HFFc6 (cell line): ENCODE data around the gene GPSM1. TPM values are rescaled to one million over a fixed set of nuclear protein-coding genes. Genes with fewer than 3 reads are reported as not detected.

Experiments
- DNase-seq: peaks from one replicate; pipeline ENCODE4 v3.0.0-alpha.2; 2018
- H3K27ac Mint-ChIP-seq: 2 replicates; pipeline ENCODE4 v1.8.0; 2020; ENCODE audit warnings: mild to moderate bottlenecking, mixed read lengths
- H3K27me3 Mint-ChIP-seq: 2 replicates; pipeline ENCODE4 v1.8.0; 2021; ENCODE audit warnings: mild to moderate bottlenecking, moderate library complexity, mixed read lengths; ENCODE audit not compliant: insufficient read depth
- H3K36me3 Mint-ChIP-seq: 2 replicates; pipeline ENCODE4 v1.8.0; 2021; ENCODE audit warnings: low read depth, mixed read lengths
- H3K4me1 Mint-ChIP-seq: 2 replicates; pipeline ENCODE4 v1.8.0; 2020; ENCODE audit warnings: low read depth, mixed read lengths
- H3K4me3 Mint-ChIP-seq: 2 replicates; pipeline ENCODE4 v1.8.0; 2020; ENCODE audit warnings: mild to moderate bottlenecking, moderate library complexity, mixed read lengths
- H3K9me3 Mint-ChIP-seq: 2 replicates; pipeline ENCODE4 v1.8.0; 2020; ENCODE audit warnings: mild to moderate bottlenecking, mixed read lengths
- CTCF ChIP-seq: fragments of 200-600 bp; sonication (generic); IDR thresholded peaks from 2 replicates; pipeline ENCODE4 v1.5.0; 2021; ENCODE audit warnings: antibody characterized with exemption, mild to moderate bottlenecking
- total RNA-seq, 6 experiments: library from RNA; stranded (reverse); fragmentation: NEBNext Ultra II Directional; extraction: Animal tissue kit (Norgen Biotek cat#: 25700); gene quantifications; 2 replicates in 1 of 6; 3 replicates in 5 of 6; pipeline ENCODE4 v1.2.3, GENCODE V29; 2021

The GPSM1 gene
- total RNA-seq, 6 experiments from 2014 or later = 50.9 to 60.2 (median 55.0) TPM

GRCh38 chr9:136371533-136371880, 44.2 kb downstream of the GPSM1 start:
- no peak overlapping the region for H3K4me3 Mint-ChIP-seq
- no peak for TF ChIP-seq CTCF
- H3K36me3 Mint-ChIP-seq = no peaks in the 10 kb centered on the region; the same call in 1 of the 2 replicates
- peaks cover 13% of the 10 kb centered on the region for H3K4me1 Mint-ChIP-seq
- DNase-seq = no peak
- no peak overlapping the region for H3K27ac Mint-ChIP-seq
- peaks cover 2% of the 10 kb centered on the region; the same call in 1 of the 2 replicates for H3K27me3 Mint-ChIP-seq
- H3K9me3 Mint-ChIP-seq = no peaks in the 10 kb centered on the region

DNA sequence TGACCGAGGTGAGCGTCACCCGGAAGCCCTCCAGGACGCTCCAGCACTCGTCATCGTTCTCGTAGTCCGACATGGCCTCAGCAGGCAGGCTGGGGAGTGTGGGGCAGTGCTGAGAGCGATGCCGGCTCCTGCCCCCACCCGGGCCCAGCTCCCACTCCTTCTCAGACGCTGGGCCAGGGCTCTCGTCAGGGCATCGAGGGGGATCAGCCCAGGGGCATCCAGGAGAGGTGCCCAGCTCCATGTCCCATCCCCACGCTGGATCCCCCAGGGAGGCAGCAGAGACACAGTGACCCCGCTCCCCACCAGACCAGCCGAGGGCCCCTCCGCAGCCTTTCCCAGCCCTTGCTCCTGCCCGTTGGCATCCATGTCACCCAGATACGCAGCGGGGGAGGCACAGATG, 44.7 kb downstream of the GPSM1 start:
- Mint-ChIP-seq H3K27ac (peak overlapping the region; percentile 90; the same call in 1 of the 2 replicates), H3K27me3 (peaks cover 2% of the 10 kb centered on the region; the same call in 1 of the 2 replicates)

DNA sequence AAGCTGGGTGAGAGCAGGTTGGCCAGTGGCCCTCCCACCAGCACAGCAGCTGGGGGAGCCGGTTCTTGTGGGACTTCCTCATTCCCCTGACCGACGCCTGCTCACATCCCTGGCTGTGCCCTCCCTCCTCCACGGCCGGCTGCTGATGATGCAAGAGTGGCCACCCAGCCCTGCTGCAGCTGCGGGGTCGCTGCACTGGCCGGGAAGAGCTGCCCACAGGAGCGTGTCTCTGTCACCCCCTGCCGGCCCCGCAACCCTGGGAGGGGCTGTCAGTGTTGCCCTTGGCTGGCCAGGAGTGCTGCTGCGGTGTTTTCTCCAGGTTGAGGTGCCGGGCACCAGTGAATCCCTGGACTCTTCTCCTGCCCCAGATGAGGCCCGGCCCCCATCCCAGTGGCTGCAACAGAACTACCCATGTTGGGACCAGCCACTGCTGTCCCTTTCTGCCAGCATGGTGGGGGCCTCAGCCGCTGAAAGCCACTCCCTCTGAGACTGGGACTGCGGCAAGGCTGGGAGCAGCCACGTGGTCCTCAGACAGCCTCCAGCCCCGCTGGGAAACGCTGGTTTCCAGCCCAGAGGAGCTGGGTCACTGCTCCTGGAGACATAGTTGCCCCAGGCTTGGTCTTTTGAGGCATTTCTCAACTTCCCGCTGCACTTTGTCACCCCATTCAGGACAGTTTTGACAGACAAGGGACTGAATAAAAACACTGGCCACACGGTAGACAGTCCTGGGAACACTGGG, 45.4 kb downstream of the GPSM1 start:
- Mint-ChIP-seq H3K4me3 (peak overlapping the region; percentile 83), H3K36me3 (no peaks in the 10 kb centered on the region; the same call in 1 of the 2 replicates), H3K9me3 (no peaks in the 10 kb centered on the region), H3K27ac (peak overlapping the region; percentile 90), H3K27me3 (peaks cover 2% of the 10 kb centered on the region; the same call in 1 of the 2 replicates), H3K4me1 (peaks cover 13% of the 10 kb centered on the region)
- peak; percentile 58 for TF ChIP-seq CTCF
- peak; percentile 75 for DNase-seq

More for the DNA sequence above, 44.7 kb downstream of the GPSM1 start:
- TF ChIP-seq CTCF = no peak
- H3K9me3 Mint-ChIP-seq = no peaks in the 10 kb centered on the region
- H3K4me1 Mint-ChIP-seq = peaks cover 13% of the 10 kb centered on the region
- no peak for DNase-seq
- peak overlapping the region; percentile 83; the same call in 1 of the 2 replicates for H3K4me3 Mint-ChIP-seq
- no peaks in the 10 kb centered on the region; the same call in 1 of the 2 replicates for H3K36me3 Mint-ChIP-seq

DNA sequence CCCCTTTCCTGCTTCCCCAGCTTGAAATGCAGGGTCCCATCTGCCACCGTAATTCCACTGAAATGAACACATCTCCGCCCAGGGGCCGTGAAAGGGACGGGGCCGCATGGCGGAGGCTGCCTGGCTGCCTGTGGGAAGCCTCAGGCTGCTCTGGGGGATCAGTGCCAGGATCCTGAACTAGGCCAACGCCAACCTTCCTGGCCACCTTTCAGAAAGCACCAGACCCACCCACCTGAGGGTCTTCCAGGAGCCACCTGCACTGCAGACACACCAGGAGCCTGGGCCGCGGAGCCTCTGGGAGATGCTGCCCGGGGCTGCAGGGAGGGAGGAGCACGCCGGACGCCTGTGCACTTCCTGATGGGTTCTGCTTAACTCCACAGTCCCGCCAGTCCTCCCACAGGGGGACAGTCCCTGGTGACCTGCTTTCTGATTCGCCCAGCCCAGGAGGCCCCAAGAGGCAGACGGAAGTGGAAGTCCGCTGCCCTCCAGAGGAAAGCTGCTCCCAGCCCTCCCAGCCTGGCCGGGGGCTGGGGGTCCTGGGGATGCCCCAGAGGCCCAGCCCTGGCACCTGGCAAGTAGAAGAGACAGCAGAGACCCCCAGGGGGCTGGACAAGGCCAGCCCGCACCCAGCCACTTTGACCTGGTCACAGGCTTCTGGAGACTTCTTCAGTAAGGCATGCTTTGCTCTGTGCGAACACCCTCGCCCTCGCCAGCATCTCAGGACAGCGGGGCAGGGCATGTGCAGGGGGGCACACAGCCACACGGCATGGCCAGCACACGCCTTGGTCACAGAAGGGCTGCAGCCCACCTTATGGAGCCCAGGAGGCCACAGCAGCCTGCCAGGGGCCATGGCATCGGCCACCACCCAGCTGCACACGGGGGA, 46.2 kb downstream of the GPSM1 start, which contains the start of gene CARD9:
Gene CARD9, minus strand, starts transcription at position 370 of the 883 bp plus-strand sequence. CDS start 1,591 bp downstream, outside the sequence.
- no peaks in the 10 kb centered on the region for H3K9me3 Mint-ChIP-seq
- peaks cover 13% of the 10 kb centered on the region for H3K4me1 Mint-ChIP-seq
- DNase-seq = peak; percentile 50
- no peaks in the 10 kb centered on the region; the same call in 1 of the 2 replicates for H3K36me3 Mint-ChIP-seq
- H3K27ac Mint-ChIP-seq = peak within 1 kb of the TSS; percentile 90
- peaks cover 2% of the 10 kb centered on the region; the same call in 1 of the 2 replicates for H3K27me3 Mint-ChIP-seq
- no peak for TF ChIP-seq CTCF
- H3K4me3 Mint-ChIP-seq = peak within 1 kb of the TSS; percentile 83

- no peak for TF ChIP-seq CTCF
- peaks cover 13% of the 10 kb centered on the region for H3K4me1 Mint-ChIP-seq
- no peak overlapping the region for H3K4me3 Mint-ChIP-seq
- H3K27ac Mint-ChIP-seq = no peak overlapping the region
- no peaks in the 10 kb centered on the region; the same call in 1 of the 2 replicates for H3K36me3 Mint-ChIP-seq
- 0 out of 2 replicates have a peak, but pooled peaks cover 2% of the 10 kb centered on the region for H3K27me3 Mint-ChIP-seq
- H3K9me3 Mint-ChIP-seq = no peaks in the 10 kb centered on the region
- DNase-seq = no peak
Measured at GRCh38 chr9:136374183-136374575, 46.8 kb downstream of the GPSM1 start.
